Epithelial cell of proximal tubule (primary cell): ENCODE data around the gene FMNL2. TPM values are rescaled to one million over a fixed set of nuclear protein-coding genes. Genes with fewer than 3 reads are reported as not detected.

ENCODE experiments used
- DNase-seq: peaks from one replicate; pipeline ENCODE4 v3.0.0-alpha.2; 2011; ENCODE audit warnings: low read depth
- H3K4me3 ChIP-seq: 2 replicates; pipeline ENCODE4 v1.5.1; 2011; ENCODE audit warnings: low read depth, mild to moderate bottlenecking, low read length
- CTCF ChIP-seq: conservative IDR thresholded peaks from 2 replicates; pipeline ENCODE4 v1.5.1; 2012; ENCODE audit warnings: low read depth, mild to moderate bottlenecking, low read length
- total RNA-seq: library from RNA; depleted of rRNA; stranded (reverse); fragments of >200 nt; gene quantifications from 2 replicates; pipeline ENCODE4 v1.2.3, GENCODE V29; 2015

FMNL2 gene
- total RNA-seq, 1 donor from 2014 or later, result 29.7 TPM

DNA sequence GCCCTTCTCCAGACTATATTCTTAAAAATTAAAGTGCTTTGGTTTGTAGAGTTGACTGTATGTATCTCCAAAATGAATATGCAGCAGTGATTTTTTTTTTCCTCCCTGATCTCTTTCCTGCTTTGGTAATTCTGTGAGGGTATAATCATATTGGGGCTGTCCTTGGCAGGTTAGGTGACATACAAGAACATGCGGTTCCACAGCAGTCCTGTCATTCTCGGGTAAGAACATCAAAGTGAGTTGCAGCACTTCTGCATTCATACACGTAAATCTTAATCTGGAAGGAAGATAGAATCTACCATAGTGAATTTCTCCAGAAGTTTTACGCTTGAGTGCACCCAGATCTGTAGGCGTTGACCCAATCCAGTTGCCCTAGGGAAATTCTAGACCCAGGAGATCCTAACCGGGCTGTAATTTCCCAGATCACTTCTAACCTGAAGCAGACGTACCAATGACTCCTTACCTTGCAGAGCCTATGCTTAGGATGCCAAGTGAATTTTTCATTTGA is 272.9 kb downstream of the FMNL2 start:
- TF ChIP-seq CTCF, result no peak
- no peak for DNase-seq
- no peak overlapping the region for H3K4me3 ChIP-seq

GRCh38 chr2:152609154-152609553 is 274.2 kb downstream of the FMNL2 start:
- H3K4me3 ChIP-seq, result no peak overlapping the region
- DNase-seq, result no peak
- no peak for TF ChIP-seq CTCF

GRCh38 chr2:152609699-152610098 is 274.7 kb downstream of the FMNL2 start:
- no peak overlapping the region for H3K4me3 ChIP-seq
- no peak for TF ChIP-seq CTCF
- DNase-seq, result no peak

GRCh38 chr2:152611458-152612231 is 276.7 kb downstream of the FMNL2 start:
- H3K4me3 ChIP-seq, result no peak overlapping the region
- peak; percentile 27 for DNase-seq
- peak; percentile 22 for TF ChIP-seq CTCF

DNA sequence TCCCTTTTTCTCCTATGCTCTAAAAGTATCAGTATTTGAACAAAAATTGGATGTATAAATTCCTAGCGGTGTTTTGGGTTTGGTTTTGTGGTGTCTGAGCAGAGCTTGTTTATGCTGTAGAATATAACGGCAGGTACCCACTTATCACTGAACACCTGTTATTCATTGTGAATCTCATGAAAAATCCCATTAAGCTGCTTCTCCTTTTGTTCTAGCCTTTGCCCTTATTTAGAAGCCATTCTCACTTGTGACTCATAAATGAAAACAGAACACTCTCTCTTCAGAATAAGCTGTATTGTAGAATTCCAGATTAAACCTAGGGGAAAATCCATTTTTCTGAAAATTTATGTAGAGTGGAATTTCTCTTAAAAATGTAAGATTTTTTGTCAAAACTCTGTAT is 278.3 kb downstream of the FMNL2 start:
- no peak for DNase-seq
- no peak for TF ChIP-seq CTCF
- H3K4me3 ChIP-seq, result no peak overlapping the region

GRCh38 chr2:152615177-152615576 is 280.2 kb downstream of the FMNL2 start:
- TF ChIP-seq CTCF, result no peak
- no peak for DNase-seq

More at GRCh38 chr2:152615177-152615576, 280.2 kb downstream of the FMNL2 start:
- H3K4me3 ChIP-seq, result no peak overlapping the region
